Stomach (tissue), 9 donors: ENCODE measurements around the gene RUNX1. TPM values are rescaled to one million over a fixed set of nuclear protein-coding genes. Genes with fewer than 3 reads are reported as not detected.
"Not testable (repeated sequence)": the region's sequence is repeated elsewhere in the genome, so short reads cannot be mapped to it uniquely, and the experiment has no call there.

Experiments
- DNase-seq, 2 donors: peaks; one replicate each; pipeline versions ENCODE4 v3.0.0 to v3.0.0-alpha.2; 2013 to 2019
- H3K27ac ChIP-seq, 5 donors: fragments of 200-600 bp in 4 of 5; sonication (generic) in 4 of 5; one replicate each; pipeline ENCODE4 v1.5.1; 2013 to 2019; ENCODE audit warnings: mild to moderate bottlenecking in 1 of 5, moderate library complexity in 1 of 5
- H3K27me3 ChIP-seq, 3 donors: fragments of 200-600 bp; sonication (generic); one replicate each; pipeline ENCODE4 v1.5.1; 2017 to 2019; ENCODE audit warnings: mixed run types in 1 of 3
- H3K36me3 ChIP-seq, 4 donors: fragments of 200-600 bp; sonication (generic); 1 replicate in 3 of 4; 2 replicates in 1 of 4; pipeline ENCODE4 v1.5.1; 2016 to 2019
- H3K4me1 ChIP-seq, 4 donors: fragments of 200-600 bp; sonication (generic); one replicate each; pipeline ENCODE4 v1.5.1; 2016 to 2019
- H3K4me3 ChIP-seq, 4 donors: fragments of 200-600 bp; sonication (generic) in 3 of 4; one replicate each; pipeline ENCODE4 v1.5.1; 2016 to 2019; ENCODE audit warnings: mild to moderate bottlenecking in 1 of 4
- H3K9me3 ChIP-seq, 4 donors: fragments of 200-600 bp; sonication (generic); one replicate each; pipeline ENCODE4 v1.5.1; 2016 to 2019
- EP300 ChIP-seq: sonication (generic); formaldehyde crosslinking; IDR thresholded peaks from one replicate; pipeline ENCODE4 v1.6.1; 2017; ENCODE audit warnings: antibody characterized with exemption
- POLR2A ChIP-seq, 4 donors: fragments of 450-650 bp; IDR thresholded peaks; one replicate each; pipeline ENCODE4 v1.6.1; 2016; ENCODE audit warnings: antibody characterized with exemption in 4 of 4, control low read depth in 2 of 4, mild to moderate bottlenecking in 1 of 4, moderate library complexity in 1 of 4
- POLR2AphosphoS5 ChIP-seq, 3 donors: sonication (generic); formaldehyde crosslinking; IDR thresholded peaks; one replicate each; pipeline ENCODE4 v1.6.1; 2016; ENCODE audit warnings: antibody characterized with exemption in 3 of 3
- WGBS, 5 donors: extraction: QIAGEN DNeasy Blood & Tissue Kit in 3 of 5; methylation state at CpG; one replicate each; pipeline versions ENCODE4 v1.1.5 to v1.1.7; 2013 to 2018; 5-methylcytosine and 5-hydroxymethylcytosine counted together
- intact Hi-C: fragments of 100-400 bp; cut with DNase I; formaldehyde crosslinking; loops from one replicate; pipeline ENCODE4 v1.15.1; 2023; ENCODE audit warnings: low total_unique reads
- polyA plus RNA-seq, 3 donors: library from polyadenylated mRNA; stranded (reverse); fragments of 200-250 nt; gene quantifications; one replicate each; pipeline ENCODE4 v1.2.3, GENCODE V29; 2013
- total RNA-seq, 5 donors: library from RNA; depleted of rRNA; stranded (reverse); fragments of >200 nt; gene quantifications; one replicate each; pipeline versions ENCODE4 v1.1.0 to v1.2.3, GENCODE V29; 2014 to 2016
- TF ChIP-seq, protein P1 (sequence below), 7 experiments: fragments of 450-650 bp in 4 of 7; fragments of 200-600 bp in 3 of 7; sonication (generic) in 3 of 7; IDR thresholded peaks; one replicate each; pipeline ENCODE4 v1.5.1; 2016 to 2019; ENCODE audit warnings: antibody characterized with exemption in 7 of 7, control low read depth in 2 of 7, mild to moderate bottlenecking in 1 of 7
- donor health status: healthy with polysubstance abuse.
- donor health status: Bipolar disorder and iron deficiency.
- donor health status: healthy.

The RUNX1 gene
- total and polyA plus RNA-seq, 8 donors, result 8.0 to 213 (median 40.0) TPM

DNA sequence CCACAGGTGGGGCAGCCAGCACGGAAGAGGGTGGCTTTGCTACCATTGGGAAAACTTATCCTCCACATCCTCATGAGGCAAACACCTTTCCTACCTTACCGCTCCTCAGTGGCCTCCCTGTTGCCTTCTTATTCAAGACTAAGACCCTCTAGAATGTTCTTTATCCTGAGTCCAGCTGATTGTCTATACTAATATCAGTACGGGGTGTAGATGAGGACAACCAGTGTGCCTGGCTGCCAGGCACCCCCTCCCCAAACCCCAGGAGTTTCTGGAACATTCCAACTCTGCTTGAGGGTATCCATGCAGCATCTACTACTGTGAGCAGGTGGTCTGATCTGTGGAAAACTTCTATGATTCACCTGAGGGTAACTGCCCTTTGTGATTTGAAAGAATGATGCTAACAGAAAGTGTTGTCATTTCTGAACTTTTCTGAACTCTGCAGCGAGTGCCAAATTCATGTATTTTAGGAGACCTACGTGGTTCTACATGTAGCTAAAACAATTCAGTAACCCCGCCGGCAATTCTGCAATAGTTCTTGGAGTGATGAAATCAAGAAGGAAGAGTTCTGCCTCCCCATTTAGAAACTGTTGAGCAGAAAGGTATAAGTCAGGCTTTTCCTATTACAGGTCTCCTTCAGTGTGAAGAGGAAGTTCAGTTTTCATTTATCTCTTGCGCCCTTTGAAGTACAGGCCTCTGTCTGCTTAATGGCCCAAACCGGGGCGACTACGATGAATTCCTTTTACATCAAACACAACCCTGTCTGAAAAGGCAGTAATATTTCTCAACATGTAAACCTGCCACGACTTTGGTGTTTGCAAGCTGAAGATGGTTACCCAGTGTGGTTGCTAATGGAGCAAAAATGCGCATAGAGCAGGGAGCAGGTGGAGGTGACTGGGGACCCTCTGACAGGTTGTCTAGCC lies 80.4 kb downstream of the RUNX1 start:
- Histone ChIP-seq H3K36me3 (no peaks in the 10 kb centered on the region), H3K27me3 (no peaks in the 10 kb centered on the region), H3K27ac (peak overlapping the region in 2 of 5 donors; percentile 22 to 26), H3K4me1 (peaks cover 0 to 21% (median 2%) of the 10 kb centered on the region in 4 donors), H3K4me3 (no peak overlapping the region), H3K9me3 (no peaks in the 10 kb centered on the region)
- TF ChIP-seq, protein P1, sequence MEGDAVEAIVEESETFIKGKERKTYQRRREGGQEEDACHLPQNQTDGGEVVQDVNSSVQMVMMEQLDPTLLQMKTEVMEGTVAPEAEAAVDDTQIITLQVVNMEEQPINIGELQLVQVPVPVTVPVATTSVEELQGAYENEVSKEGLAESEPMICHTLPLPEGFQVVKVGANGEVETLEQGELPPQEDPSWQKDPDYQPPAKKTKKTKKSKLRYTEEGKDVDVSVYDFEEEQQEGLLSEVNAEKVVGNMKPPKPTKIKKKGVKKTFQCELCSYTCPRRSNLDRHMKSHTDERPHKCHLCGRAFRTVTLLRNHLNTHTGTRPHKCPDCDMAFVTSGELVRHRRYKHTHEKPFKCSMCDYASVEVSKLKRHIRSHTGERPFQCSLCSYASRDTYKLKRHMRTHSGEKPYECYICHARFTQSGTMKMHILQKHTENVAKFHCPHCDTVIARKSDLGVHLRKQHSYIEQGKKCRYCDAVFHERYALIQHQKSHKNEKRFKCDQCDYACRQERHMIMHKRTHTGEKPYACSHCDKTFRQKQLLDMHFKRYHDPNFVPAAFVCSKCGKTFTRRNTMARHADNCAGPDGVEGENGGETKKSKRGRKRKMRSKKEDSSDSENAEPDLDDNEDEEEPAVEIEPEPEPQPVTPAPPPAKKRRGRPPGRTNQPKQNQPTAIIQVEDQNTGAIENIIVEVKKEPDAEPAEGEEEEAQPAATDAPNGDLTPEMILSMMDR (IDR thresholded peaks at IDR 0.05), result no peak
- TF ChIP-seq POLR2A (IDR thresholded peaks at IDR 0.05) (no peak), POLR2AphosphoS5 (IDR thresholded peaks at IDR 0.05) (no peak), EP300 (no peak)
- 82 to 89% (median 84%) methylated on average over 13 of the region's 13 CpGs for WGBS, 5 donors
- intact Hi-C loops, result no loop called here
- DNase-seq, result no peak

DNA sequence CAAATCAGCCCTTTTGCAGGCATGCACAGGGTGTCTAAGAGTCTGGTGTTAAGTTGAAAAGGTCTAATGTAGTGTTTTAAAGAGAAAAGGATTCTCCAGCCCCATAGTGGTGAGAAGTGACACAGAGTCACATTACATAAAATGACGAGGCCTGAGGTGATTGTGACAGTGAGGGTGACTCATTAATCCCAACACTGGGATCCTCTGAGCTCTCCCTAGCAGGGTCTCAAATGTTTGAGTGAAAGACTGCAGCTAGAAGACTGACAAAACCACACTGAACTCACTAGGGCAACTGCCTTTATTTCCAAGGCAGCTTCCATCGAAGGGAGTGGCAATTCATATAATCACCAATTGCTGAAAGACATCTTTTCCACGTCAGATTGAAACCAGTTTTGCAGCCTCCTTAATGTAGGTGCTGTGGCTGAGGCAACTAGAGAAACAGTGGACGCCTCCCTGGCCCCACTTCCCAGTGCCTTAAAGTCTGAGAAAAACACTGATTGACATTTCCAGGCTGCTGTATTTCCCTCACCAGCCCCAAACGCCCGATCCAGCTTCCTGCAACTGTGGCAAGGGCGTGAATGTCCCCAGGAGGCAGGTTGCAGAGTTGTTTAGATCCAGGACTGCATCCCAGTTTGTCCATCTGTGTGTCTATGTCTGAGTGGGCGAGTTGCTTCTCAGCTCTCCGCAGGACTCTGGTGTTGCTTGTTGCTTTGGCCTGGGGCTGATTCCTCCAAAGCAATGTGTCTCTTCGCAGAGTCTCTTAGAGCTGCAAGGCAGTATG lies 81.4 kb downstream of the RUNX1 start:
- TF ChIP-seq POLR2A (IDR thresholded peaks at IDR 0.05), result no peak
- TF ChIP-seq EP300, result no peak
- TF ChIP-seq POLR2AphosphoS5 (IDR thresholded peaks at IDR 0.05), result no peak
- TF ChIP-seq, protein P1 (IDR thresholded peaks at IDR 0.05), result no peak
- DNase-seq, result peak in 1 of 2 donors; percentile 83
- H3K27me3 ChIP-seq, result no peaks in the 10 kb centered on the region
- H3K27ac ChIP-seq, result peak overlapping the region in 2 of 5 donors; percentile 22 to 53
- H3K36me3 ChIP-seq, result no peaks in the 10 kb centered on the region
- 48 to 62% (median 55%) methylated on average over 10 of the region's 10 CpGs for WGBS, 5 donors
- intact Hi-C loops, result no loop called here
- no peaks in the 10 kb centered on the region for H3K9me3 ChIP-seq
- H3K4me1 ChIP-seq, result peaks cover 0 to 21% (median 2%) of the 10 kb centered on the region in 4 donors
- H3K4me3 ChIP-seq, result no peak overlapping the region

DNA sequence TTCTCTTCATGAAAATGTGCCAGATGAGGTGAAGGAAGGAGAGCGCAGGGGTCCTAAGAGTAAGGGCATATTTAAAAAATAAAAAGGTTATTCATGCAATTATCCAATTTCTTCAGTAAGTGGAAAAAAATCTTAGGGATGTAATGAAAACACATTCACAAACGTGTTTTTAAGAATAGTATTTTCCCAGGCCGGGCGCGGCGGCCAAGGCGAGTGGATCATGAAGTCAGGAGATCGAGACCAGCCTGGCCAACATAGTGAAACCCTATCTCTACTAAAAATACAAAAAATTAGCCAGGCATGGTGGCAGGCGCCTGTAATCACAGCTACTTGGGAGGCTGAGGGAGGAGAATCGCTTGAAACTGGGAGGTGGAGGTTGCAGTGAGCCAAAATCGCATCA lies 82.2 kb downstream of the RUNX1 start:
- H3K9me3 ChIP-seq, H3K4me3 ChIP-seq, intact Hi-C loops, H3K27me3 ChIP-seq, H3K27ac ChIP-seq, H3K36me3 ChIP-seq, DNase-seq: not testable (repeated sequence)
- H3K4me1 ChIP-seq, result peaks cover 0 to 21% (median 2%) of the 10 kb centered on the region in 4 donors
- 91 to 98% (median 93%) methylated on average over 11 of the region's 11 CpGs for WGBS, 5 donors

DNA sequence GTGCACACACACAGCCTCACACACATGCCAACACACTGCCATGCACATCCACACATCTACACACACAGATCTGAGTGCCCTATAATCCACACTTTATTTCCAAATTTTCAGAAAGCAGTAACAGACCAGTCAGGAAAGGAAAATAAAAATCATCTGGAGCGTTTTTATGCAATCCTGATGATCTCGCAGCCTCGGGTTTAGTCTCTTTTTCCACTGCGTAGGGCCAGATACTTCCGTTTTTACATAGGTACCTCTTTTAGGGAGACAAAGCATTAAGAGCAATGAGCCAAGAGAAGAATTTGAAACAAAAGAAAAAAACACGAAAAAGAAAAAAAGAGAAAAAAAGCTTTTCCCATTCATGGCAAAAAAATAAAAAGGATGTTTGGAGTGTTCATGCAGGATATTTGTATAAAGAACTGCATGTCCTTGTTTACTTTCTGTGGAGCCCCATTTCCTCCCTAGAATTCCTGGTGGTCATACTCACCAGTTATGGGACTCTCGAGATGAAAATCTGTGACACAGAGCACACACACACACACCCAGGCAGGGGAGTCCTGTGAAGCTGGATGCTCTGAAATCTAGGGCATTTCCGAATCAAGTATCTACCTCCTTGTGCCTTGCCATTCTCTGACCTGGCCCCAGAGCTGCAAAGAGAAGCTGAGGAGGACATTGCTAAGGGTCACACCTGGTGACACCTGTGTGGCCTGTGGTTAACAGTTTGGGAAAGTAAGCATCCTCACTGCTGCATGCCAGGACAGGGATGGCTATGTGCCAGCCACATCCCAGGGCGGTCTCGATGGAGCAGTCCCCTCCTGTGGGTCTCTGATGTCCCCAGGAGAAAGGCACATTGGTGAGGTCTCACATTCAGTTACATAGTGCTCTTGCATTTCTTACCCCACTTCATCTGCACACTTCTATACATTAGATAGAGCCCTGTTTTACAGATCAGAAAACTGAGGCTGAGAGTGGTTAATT lies 83.6 kb downstream of the RUNX1 start:
- TF ChIP-seq, protein P1 (IDR thresholded peaks at IDR 0.05), result no peak
- TF ChIP-seq POLR2A (IDR thresholded peaks at IDR 0.05) (no peak), POLR2AphosphoS5 (IDR thresholded peaks at IDR 0.05) (peak in 1 of 3 donors; percentile 11)
- H3K4me1 ChIP-seq, result peaks cover 0 to 21% (median 2%) of the 10 kb centered on the region in 4 donors
- no peaks in the 10 kb centered on the region for H3K36me3 ChIP-seq
- H3K9me3 ChIP-seq, result no peaks in the 10 kb centered on the region
- intact Hi-C loops, result no loop called here
- no peak overlapping the region for H3K4me3 ChIP-seq
- DNase-seq, result no peak
- WGBS, 5 donors, result 60 to 69% (median 63%) methylated on average over 9 to 10 of the region's 10 CpGs
- no peaks in the 10 kb centered on the region for H3K27me3 ChIP-seq
- peak overlapping the region in 2 of 5 donors; percentile 30 to 60 for H3K27ac ChIP-seq
